ENCODE data around the gene IGSF21.

IGSF21 gene

DNA sequence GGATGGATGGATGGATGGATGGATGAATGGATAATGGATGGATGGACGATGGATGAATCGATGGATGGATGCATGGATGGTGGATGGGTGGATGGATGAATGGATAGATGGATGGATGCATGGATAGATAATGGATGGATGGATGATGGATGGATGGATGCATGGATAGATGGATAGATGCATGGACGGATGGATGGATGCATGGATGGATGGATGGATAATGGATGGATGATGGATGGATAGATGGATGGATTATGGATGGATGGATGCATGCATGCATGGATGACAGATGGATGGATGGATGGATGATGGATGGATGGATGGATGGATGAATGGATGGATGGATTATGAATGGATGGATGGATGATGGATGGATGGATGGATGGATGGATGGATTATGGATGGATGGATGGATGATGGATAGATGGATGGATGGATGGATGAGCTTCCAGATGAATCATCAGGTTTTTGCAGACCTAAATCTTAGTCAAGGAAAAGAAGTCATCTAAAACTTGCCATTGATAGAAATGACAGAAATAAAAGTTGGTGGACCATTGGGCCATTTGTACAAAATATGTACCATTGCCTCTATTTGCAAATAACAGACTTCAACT lies 197.7 kb downstream of the IGSF21 start:
- no peak for DNase-seq

DNA sequence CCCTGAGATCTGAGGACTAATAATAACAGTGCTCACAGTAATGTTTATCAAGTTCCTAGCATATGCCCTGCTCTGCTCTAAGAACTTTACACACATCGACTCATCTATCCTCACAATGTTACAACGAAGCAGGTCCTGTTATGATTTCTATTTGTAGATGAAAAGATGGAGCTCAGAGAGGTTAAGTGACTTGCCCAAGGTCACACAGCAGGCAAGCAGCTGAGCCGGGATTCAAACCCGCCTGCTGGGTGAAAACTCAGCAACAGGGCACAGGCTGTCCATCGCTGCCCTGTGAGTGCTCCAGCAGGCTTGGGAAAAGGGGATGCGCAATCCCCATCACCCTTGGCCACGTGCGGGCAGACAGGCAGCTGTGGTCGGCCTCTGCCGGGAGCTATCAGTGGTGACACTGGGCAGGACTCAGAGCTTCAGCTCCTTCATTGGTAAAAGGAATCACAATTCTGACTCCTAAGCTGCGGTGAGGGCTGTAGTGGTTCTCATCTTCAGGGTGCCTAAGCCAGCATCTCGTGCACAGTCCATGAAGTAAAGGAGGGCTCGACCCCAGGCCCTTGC lies 199.8 kb downstream of the IGSF21 start:
- DNase-seq, result no peak

DNA sequence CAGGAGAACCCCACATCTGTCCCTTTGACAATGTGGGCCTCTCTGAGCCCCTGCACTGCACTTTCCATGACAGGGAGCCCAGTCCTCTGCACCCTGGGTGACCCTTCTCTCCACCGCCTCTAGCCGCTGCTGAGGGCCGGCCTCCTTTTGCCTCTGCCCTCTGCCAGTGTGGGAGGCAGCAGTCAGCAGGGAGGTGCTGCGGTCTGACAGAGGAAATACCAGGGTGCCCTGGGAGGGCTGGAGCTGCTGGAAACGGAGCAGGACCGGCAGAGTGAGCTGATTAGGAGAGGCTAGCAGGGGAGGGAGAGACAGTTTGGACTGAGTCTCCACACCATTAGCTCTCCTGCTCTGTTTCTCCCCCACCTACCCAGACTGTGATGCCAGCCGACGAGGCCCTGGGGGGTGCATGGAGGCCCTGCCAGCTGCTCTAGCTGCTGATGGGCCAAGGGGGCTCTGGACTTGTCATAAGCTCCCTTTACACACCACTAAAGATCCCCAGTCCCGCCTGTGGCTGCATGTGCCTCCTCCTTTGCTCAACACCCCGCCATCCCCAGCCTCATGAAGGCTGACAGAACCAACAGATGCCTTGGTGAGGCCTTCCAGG lies 202.1 kb downstream of the IGSF21 start:
- no peak for DNase-seq

DNA sequence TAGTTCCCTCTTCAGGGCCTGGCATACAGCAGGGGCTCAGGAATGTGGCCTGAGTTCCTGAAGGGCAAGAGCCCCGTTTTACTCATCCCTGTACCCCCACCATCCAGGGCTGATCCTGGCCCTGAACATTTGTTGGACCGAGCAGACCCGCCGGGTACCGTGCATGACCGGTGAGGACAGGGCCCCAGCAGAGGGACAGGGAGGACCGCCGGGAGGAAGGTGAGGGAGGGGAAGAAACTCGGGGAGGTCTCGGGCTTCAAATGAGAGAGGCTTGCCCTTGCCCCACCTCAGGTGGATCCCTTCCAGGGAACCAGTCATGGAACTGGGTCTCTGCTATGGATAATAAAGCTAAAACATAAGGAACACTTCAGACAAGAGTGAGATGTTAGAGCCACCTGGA lies 205.4 kb downstream of the IGSF21 start:
- DNase-seq, result no peak

DNA sequence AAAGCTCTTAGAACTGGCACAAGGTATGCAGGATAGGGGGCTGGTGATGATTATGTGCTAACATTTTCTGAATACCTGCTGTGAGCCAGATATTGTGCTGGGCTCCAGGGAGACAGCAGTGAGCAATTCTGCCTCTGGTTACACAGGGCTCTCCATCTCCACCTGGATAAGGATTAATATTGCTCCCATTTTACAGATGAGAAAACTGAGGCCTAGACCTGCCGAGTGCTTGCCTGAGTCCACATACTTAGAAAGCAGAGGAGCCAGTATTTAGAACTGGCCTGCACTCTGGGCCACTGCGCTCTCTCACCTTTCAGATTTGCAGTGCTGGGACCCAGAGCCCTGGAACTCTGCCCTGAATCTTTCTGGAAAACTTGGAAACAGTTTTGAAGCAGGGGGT lies 205.9 kb downstream of the IGSF21 start:
- no peak for DNase-seq

DNA sequence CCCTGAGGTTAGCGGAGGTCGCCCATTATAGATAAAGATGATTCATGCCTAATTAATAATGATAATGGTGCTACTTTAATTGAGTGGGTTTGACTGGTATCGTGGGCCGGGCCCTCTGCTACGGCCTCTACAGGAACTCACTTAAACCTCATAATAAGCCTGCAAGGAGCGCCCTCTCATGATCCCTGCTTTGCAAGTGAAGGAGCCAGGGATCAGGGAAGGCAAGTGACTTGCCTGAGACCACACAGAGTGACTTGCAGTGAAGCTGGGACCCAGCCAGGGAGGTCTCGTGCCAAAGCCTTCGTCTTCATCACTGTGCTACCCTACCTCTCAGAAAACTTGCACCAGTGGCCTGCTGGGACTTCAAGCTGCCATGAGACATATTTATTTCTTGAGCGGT lies 206.8 kb downstream of the IGSF21 start:
- DNase-seq, result no peak

DNA sequence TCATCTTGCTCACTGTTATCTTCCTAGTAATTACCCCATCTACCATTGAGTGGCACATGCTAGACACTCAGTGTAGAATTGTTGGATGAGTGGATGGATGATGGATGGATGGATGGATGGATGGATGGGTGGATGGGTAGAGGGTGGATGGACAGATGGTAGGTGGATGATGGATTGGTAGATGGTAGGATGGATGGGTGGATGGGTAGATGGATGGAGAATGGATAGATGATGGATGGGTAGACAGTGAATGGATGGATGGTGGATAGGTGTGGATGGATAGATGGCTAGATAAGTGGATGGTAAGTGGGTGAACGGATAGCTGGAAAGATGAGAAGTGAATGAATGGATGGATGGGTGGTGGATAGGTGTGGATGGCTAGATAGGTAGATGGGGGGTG lies 207.9 kb downstream of the IGSF21 start:
- no peak for DNase-seq

DNA sequence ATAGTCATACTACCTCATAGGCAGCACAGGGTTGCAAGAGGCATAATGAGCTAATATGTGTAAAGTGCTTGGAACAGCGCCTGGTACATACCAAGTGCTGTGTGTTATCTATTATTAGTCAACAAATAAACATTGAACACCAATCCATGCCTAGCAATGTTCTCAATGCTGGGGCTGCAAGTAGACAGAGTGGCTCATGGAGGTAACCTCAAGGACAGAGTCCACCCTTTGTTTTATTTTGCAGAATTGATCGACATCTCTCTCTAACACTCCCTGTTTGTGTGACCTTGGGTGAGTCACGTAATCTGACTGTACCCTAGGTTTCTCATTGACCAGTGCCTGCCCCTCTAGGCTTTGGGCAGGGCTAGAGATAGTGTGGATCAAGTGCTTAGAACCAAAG lies 209.2 kb downstream of the IGSF21 start:
- DNase-seq, result no peak

DNA sequence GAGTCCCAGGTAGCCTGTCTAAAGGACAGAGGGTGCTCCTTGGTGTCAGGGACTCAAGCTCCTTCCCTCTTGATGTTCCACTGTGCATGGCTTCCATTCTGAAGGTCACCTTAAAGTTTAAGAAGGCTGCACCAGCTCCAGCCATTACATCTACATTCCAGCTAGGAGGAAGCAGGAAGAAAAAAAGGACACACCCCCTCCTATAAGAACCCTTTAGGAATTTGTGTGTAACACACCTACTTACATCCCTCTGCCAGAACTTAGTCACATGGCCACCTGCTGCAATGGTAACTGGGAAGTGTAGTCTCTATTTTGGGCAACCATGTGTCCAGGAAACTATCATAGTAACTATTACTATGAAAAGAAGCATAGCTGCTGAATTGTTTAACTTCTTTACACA lies 211.5 kb downstream of the IGSF21 start:
- no peak for DNase-seq

DNA sequence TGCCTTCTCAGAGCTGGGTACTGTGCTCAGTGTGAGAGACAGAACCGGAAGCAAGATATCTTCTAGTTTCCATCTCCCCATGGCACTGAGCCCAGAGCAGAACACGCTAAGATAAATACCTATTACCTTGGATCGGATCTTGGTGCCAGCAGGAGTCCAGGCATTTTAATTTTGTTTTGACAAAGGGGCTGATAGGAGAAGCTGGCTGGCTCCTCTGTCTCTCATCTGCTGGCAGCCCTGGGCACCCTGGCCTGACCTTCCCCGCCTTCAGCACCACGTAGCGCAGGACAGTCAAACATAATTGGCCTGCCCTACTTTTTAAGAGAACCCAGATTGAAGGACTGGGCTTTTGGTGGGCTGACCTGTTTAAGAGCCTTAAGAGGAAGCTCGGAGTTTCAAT lies 212.5 kb downstream of the IGSF21 start:
- no peak for DNase-seq

DNA sequence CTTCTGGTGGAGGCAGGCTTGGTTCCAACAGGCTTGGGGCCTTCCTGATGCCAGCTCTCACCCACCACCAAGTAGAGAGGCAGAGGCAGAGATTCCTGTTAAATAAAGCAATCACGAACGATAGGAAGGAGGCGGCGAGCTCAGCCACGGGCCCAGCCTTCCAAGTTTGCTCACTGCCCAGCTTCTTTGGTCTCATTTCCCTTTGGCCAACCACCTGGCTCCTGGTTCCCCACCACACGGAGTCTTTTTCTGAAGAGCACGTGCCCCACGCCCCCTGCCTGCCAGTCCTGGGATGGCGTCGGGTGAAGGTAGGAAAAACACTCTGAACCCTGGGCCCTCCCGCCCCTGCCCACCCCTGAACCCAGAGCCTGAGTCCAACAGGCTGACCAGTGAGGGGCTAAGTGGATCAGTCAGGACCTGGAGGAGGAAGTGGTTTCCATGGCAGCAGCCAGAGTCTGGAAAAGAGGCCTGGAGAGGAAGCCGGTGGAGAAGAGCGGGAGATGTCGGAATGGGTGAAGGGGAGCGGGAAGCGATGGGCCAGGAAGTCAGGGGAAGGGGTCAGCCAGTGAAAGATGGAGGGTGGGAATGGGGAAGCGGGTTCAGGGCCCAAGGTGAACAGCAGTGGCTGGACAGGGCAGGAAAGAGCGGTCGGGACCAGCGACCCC lies 214.9 kb downstream of the IGSF21 start:
- peak; percentile 9 for DNase-seq

DNA sequence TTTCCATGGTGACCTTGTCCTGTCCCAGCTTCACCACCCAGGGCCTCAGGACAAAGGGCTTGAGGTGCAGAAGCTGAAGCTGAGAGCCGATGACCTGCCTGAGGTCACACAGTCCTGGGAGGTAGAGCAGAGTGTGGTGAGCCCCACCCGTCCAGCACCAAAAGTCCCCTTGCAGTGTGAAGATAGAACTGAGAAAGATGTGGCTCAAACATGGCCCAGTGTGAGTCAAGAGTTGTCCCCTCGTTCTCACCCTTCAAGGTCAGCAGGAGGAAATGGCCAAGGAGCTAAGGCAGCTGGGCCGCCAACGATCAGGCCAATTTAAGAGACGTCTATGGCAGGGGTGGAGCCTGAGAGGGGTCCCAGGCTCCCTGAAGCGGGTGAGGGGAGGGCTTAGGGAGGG lies 215.7 kb downstream of the IGSF21 start:
- no peak for DNase-seq

DNA sequence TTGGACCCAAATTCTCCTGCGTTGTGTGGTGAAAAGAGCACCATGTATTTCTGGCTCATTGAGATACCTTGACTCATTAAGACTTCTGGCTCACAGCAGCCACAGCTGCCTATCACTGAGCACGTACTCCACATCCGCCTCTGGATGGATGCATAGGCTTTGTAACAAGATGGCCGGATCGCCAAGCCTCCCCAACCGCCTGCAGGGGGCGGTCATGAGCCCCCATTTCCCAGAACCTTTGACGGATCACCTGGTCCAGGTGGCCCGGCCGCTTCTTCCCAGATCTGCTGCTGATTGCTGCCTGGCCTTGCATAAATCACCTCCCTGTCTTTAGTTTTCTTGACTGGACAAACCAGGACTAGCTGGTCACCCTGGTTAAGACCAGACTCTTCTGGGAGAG lies 216.6 kb downstream of the IGSF21 start:
- DNase-seq, result no peak

DNA sequence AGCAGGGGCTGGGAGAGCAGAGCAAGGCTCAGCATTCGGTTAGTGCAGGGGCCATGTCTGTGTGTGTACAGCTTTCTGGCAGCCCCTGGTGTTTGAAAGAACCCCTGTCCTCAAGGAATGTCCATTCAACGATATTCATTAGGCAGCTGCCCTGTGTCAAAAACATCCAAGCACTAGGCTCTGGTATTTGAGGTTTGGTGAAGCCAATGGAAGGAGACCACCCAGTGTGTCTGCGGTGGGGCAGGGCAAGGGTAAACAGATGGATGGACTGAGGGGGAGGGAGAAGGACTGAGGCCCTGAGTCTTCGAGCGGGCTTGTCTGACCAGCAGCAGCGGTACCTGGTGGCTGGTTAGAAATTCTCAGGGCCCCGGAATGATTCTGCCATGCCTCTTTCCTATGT lies 217.5 kb downstream of the IGSF21 start:
- no peak for DNase-seq

DNA sequence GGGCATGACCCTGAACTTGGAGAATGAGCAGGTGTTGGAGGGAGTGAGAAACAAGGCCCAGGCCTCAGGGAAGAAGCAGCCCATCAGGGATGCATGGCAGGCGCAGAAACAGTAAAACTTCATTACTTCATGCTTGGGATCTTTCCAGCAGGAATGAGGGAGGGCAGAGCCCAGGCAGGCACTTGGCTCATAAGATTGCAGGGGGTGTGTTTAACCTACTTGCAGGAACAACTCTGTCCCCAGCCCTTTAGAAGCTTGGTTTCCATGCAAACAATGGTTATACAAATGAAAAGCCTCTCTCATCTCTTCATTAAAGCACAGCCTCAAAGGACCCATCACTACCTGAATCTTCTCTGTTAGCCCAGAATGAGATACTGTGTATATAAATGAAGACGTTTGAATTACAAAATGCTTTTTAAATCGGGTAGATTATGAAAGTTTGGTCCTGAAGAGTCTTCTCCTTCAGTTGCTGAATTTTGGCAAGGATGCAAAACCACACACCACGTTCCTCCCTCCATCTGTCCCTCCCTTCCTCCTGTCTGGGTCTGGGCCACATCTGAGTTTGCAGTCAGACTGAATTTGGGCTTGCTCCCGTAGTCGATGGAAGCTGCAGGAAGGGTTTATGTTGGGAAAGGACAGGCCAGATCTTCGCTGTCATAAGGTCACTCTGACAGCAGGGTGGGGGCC lies 218.8 kb downstream of the IGSF21 start:
- DNase-seq, result no peak

DNA sequence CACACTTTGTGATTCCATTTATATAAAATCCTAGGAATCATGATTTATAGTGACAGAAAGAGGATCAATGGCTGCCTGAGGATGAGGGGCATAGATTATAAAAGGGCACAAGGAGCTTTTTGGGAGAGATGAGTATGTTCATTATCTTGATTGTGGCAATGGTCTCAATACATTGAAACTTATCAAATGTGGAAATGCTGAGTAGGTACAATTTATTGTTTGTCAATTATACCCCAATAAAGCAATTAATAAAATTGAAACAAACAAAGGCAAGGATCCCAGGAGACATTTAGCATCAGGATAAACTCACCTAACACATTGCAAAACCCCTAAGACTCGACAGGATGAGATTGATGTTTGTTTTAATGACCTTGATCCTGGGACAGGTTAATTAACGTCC lies 220.1 kb downstream of the IGSF21 start:
- no peak for DNase-seq

DNA sequence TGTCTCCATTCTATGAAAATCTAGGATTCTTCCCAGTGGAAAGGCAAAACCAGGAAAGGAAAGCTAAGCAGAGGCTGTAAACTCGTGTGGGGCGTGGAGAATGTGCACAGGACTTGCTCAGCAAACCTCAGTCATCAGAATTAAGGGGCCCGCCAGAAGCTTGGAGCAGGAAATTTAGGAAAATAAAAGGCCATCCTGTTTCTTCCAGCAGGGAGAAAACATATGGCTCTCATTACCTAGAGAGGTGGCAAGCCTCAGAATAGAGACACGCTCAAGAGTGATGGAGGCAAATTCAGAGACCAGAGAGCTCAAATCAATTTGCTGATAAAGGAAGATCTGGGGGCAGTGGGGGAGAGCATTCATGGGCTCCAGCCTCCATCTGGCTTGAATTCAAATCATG lies 221.2 kb downstream of the IGSF21 start:
- DNase-seq, result no peak

DNA sequence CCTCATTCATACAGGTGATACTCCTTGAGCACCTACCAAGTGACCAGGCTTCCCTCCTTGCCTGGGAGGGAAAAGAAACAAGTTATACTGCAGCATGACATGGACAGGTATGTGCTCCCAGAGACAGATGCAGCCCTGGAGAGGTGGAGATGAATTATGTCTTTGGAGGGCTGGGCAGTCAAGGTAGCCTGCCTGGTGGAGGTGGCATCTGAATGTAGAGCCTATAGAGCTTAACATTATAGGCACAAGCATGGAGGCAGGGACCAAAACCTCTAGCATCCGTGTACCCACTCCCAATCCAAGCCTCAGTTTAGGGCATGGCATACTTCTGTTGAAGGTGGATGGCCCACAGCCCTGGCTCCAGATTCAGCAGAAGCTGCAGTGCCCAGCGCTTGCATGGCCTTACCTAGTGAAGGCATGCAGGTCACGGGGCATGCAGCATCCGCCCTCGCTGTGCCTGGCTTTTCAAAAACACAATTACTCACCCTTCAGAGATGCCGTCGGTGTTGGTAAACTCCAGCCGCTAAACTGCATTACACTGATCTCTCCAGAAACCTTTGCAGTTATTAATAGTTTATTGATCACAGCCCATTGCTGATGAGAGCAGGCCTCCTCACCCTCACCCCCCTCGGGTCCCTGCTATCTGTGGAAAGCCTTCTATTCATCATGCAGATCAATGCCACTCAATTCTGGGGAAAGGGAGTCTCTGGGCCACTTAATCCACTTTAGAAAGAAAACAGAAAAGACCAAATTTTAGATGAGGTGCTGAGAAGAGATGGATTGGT lies 222.1 kb downstream of the IGSF21 start:
- no peak for DNase-seq

DNA sequence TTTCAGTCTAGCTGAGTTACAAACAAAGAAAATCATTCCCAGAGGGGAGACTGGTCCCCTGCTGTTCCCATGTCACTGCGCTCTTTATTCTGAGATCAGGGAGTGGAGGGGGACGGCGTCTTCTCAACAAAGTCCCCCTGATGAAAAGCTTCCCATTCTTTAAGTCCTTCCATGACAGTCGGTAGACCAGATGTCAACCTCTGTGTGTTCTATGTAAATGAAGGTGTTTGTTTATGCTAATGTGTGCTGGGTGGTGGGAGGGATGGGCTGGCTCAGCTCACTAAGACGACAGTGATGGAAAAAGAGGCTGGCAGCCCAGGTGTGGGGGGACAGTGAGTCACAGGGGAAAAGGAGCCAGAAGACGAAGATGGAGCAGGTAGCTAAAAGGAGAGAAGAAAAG lies 225.0 kb downstream of the IGSF21 start:
- no peak for DNase-seq

DNA sequence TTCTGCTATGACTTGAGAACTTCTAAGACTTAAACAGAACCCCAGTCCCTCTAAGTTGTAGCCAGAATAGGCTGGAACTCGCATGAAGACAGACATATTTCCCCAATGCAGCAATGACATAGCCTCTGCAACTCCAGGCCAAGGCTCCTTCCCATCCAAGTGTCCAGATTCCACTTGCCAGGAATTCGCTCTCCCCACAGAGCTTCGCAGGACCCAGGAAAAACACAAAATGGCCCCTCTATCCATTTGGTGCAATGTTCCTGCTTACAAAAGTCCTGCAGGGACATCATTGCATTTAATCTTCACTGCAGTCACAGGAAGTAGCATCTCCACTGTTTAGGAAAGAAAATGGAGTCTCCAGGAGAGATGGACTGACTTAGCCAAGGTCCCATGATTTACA lies 225.6 kb downstream of the IGSF21 start:
- DNase-seq, result no peak

DNA sequence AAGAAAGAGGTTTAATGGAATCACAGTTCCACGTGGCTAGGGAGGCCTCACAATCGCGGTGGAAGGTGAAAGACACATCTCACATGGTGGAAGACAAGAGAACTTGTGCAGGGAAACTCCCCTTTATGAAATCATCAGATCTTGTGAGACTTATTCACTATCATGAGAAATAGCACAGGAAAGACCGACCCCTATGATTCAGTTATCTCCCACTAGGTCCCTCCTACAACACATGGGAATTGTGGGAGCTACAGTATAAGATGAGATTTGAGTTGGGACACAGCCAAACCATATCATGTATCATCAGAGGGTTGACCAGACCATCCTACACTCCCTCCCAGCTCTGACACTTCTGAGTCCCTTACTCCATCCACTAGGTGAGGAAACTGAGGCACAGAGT lies 229.2 kb downstream of the IGSF21 start:
- DNase-seq, result no peak

DNA sequence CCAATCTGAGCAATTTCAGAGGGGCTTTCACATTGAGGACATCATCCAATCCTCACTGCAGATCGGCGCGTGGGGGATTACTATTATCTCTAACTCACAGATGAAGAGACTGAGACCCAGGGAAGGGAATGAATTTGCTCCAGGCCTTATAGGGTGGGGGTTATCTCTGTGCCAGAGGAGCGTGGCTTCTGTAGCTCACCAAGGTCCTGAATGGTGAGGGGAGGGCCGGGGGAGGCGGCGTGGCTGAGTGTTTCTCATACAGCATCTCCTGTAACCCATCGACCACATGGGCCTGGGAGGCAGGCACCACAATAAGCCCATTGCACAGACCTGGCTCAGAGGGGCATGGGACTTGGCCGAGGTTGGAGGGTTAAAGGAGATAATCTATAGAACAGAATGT lies 230.2 kb downstream of the IGSF21 start:
- no peak for DNase-seq

DNA sequence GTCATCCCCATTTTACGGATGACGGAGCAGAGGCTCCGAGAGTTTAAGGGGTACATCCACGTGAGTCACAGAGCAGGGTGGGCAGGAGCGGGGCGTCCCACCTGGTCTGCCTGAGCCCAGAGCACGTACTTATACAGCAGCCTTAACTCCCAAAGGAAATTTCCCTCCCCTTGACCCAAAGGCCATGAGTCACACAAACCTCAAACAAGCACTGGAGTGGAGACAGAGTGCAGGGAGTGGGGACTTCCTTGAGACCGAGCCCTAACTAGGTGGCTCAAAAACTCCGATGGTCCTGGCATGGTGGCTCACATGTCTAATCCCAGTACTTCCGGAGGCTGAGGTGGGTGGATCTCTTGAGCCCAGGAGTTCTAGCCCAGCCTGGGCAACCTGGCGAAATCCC lies 231.6 kb downstream of the IGSF21 start:
- DNase-seq, result peak; percentile 21
